Renal cortical epithelial cell (primary cell): ENCODE results near the gene EDARADD. TPM values are rescaled to one million over a fixed set of nuclear protein-coding genes. Genes with fewer than 3 reads are reported as not detected.
"Not testable (repeated sequence)": the region's sequence is repeated elsewhere in the genome, so short reads cannot be mapped to it uniquely, and the experiment has no call there.

Experiments used
- DNase-seq: peaks from one replicate; pipeline ENCODE4 v3.0.0-alpha.2; 2011; ENCODE audit warnings: low read depth
- total RNA-seq: library from RNA; depleted of rRNA; stranded (reverse); fragments of >200 nt; gene quantifications from 2 replicates; pipeline ENCODE4 v1.2.3, GENCODE V29; 2014

EDARADD gene
- total RNA-seq: 0.05 TPM in 1 of 2 replicates, not detected in the other

GRCh38 chr1:236393681-236394481 lies at the start of gene EDARADD:
Gene EDARADD, plus strand, starts transcription at chr1:236394286. Its CDS starts 159 bp downstream, at chr1:236394445.
- DNase-seq: no peak

- DNase-seq: peak; percentile 23
Measured at GRCh38 chr1:236345728-236346127, 48.4 kb upstream of the EDARADD start.

GRCh38 chr1:236348071-236348470 lies 46.0 kb upstream of the EDARADD start:
- no peak for DNase-seq

GRCh38 chr1:236350308-236350707 lies 43.8 kb upstream of the EDARADD start:
- DNase-seq: no peak

- DNase-seq: no peak
Measured at GRCh38 chr1:236351875-236352573, 42.1 kb upstream of the EDARADD start.

- not testable (repeated sequence) for DNase-seq
Measured at GRCh38 chr1:236352747-236353146, 41.3 kb upstream of the EDARADD start.

GRCh38 chr1:236353813-236354212 lies 40.3 kb upstream of the EDARADD start:
- no peak for DNase-seq

- peak; percentile 68 for DNase-seq
Measured at GRCh38 chr1:236354330-236355147, 39.5 kb upstream of the EDARADD start.

- DNase-seq: no peak
Measured at GRCh38 chr1:236356141-236356540, 37.9 kb upstream of the EDARADD start.

- DNase-seq: no peak
Measured at GRCh38 chr1:236361909-236362590, 32.0 kb upstream of the EDARADD start.

- DNase-seq: no peak
Measured at GRCh38 chr1:236363237-236363636, 30.8 kb upstream of the EDARADD start.

GRCh38 chr1:236365999-236366570 lies 28.0 kb upstream of the EDARADD start:
- DNase-seq: no peak

GRCh38 chr1:236366681-236367080 lies 27.4 kb upstream of the EDARADD start:
- DNase-seq: not testable (repeated sequence)

- DNase-seq: no peak
Measured at GRCh38 chr1:236370420-236370819, 23.7 kb upstream of the EDARADD start.

GRCh38 chr1:236371083-236371482 lies 23.0 kb upstream of the EDARADD start:
- no peak for DNase-seq

GRCh38 chr1:236377832-236378535 lies 16.1 kb upstream of the EDARADD start:
- DNase-seq: no peak

GRCh38 chr1:236381565-236382158 lies 12.4 kb upstream of the EDARADD start:
- no peak for DNase-seq

GRCh38 chr1:236388332-236388731 lies 5.8 kb upstream of the EDARADD start:
- no peak for DNase-seq

- DNase-seq: no peak
Measured at GRCh38 chr1:236389253-236389652, 4.8 kb upstream of the EDARADD start.

- no peak for DNase-seq
Measured at GRCh38 chr1:236391008-236391407, 3.1 kb upstream of the EDARADD start.
